ENCODE data around the gene SORCS3.

GRCh38 chr10:104615136-104615535 lies 26.0 kb upstream of the SORCS3 start:
- TF ChIP-seq, protein P1, sequence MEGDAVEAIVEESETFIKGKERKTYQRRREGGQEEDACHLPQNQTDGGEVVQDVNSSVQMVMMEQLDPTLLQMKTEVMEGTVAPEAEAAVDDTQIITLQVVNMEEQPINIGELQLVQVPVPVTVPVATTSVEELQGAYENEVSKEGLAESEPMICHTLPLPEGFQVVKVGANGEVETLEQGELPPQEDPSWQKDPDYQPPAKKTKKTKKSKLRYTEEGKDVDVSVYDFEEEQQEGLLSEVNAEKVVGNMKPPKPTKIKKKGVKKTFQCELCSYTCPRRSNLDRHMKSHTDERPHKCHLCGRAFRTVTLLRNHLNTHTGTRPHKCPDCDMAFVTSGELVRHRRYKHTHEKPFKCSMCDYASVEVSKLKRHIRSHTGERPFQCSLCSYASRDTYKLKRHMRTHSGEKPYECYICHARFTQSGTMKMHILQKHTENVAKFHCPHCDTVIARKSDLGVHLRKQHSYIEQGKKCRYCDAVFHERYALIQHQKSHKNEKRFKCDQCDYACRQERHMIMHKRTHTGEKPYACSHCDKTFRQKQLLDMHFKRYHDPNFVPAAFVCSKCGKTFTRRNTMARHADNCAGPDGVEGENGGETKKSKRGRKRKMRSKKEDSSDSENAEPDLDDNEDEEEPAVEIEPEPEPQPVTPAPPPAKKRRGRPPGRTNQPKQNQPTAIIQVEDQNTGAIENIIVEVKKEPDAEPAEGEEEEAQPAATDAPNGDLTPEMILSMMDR (IDR thresholded peaks at IDR 0.05), result no peak
- TF ChIP-seq POLR2A (IDR thresholded peaks at IDR 0.05), result no peak

Data from right lobe of liver (tissue), 4 donors.